Measurements from ENCODE around the gene TSSK2.

Gene TSSK2

GRCh38 chr22:19106886-19107729 is 24.0 kb upstream of the TSSK2 start:
- DNase-seq: no peak

- no peak for DNase-seq
These were observed 23.4 kb upstream of the TSSK2 start for GRCh38 chr22:19107730-19108074.

- DNase-seq: no peak
These were observed 22.3 kb upstream of the TSSK2 start for GRCh38 chr22:19108807-19109197.

GRCh38 chr22:19109198-19110063 is 21.7 kb upstream of the TSSK2 start:
- no peak for DNase-seq

GRCh38 chr22:19110064-19110458 is 21.0 kb upstream of the TSSK2 start:
- DNase-seq: no peak

- DNase-seq: no peak
These were observed 20.5 kb upstream of the TSSK2 start for GRCh38 chr22:19110646-19111045.

- DNase-seq: no peak
These were observed 20.0 kb upstream of the TSSK2 start for GRCh38 chr22:19111140-19111539.

- DNase-seq: no peak
These were observed 19.5 kb upstream of the TSSK2 start for GRCh38 chr22:19111584-19111983.

- no peak for DNase-seq
These were observed 17.7 kb upstream of the TSSK2 start for GRCh38 chr22:19113429-19113828.

- no peak for DNase-seq
These were observed 16.0 kb upstream of the TSSK2 start for GRCh38 chr22:19114984-19115552.

- no peak for DNase-seq
These were observed 15.5 kb upstream of the TSSK2 start for GRCh38 chr22:19115628-19116027.

GRCh38 chr22:19117111-19117512 is 14.0 kb upstream of the TSSK2 start:
- peak; percentile 48 for DNase-seq

- no peak for DNase-seq
These were observed 12.7 kb upstream of the TSSK2 start for GRCh38 chr22:19118329-19118880.

GRCh38 chr22:19119949-19120348 is 11.2 kb upstream of the TSSK2 start:
- DNase-seq: no peak

GRCh38 chr22:19120829-19121630 is 10.1 kb upstream of the TSSK2 start:
- no peak for DNase-seq

- DNase-seq: no peak
These were observed 9.4 kb upstream of the TSSK2 start for GRCh38 chr22:19121631-19122142.

- peak; percentile 94 for DNase-seq
These were observed 8.9 kb upstream of the TSSK2 start, which contains the start of gene DGCR2 for GRCh38 chr22:19122143-19122751. Gene DGCR2, minus strand, starts transcription at chr22:19122412. Its CDS starts 206 bp downstream, at chr22:19122206.

- no peak for DNase-seq
These were observed 8.2 kb upstream of the TSSK2 start for GRCh38 chr22:19122752-19123492.

- no peak for DNase-seq
These were observed 7.2 kb upstream of the TSSK2 start for GRCh38 chr22:19123936-19124335.

- DNase-seq: no peak
These were observed 6.7 kb upstream of the TSSK2 start for GRCh38 chr22:19124377-19124776.

- no peak for DNase-seq
These were observed 6.1 kb upstream of the TSSK2 start for GRCh38 chr22:19125011-19125410.

Data from NCI-H748 treated with DMSO at 0.1 percent for 48 hours (cell line).